ENCODE measurements around the gene FLT4. TPM values are rescaled to one million over a fixed set of nuclear protein-coding genes. Genes with fewer than 3 reads are reported as not detected.

The FLT4 gene
- total RNA-seq, 1 donor from 2014 or later = 1.5 TPM

GRCh38 chr5:180643191-180643851 lies 6.1 kb downstream of the FLT4 start:
- DNase-seq (ENCODE audit: low read depth, low spot score) = no peak

GRCh38 chr5:180642779-180643178 lies 6.6 kb downstream of the FLT4 start:
- no peak for DNase-seq (ENCODE audit: low read depth, low spot score)

GRCh38 chr5:180642181-180642775 lies 7.1 kb downstream of the FLT4 start:
- DNase-seq (ENCODE audit: low read depth, low spot score) = no peak

GRCh38 chr5:180641566-180641900 lies 7.9 kb downstream of the FLT4 start:
- DNase-seq (ENCODE audit: low read depth, low spot score) = no peak

- no peak for DNase-seq (ENCODE audit: low read depth, low spot score)
These were observed 8.4 kb downstream of the FLT4 start for GRCh38 chr5:180640861-180641565.

GRCh38 chr5:180640611-180640860 lies 8.9 kb downstream of the FLT4 start:
- DNase-seq (ENCODE audit: low read depth, low spot score) = no peak

- no peak for DNase-seq (ENCODE audit: low read depth, low spot score)
These were observed 9.4 kb downstream of the FLT4 start for GRCh38 chr5:180639741-180640610.

- DNase-seq (ENCODE audit: low read depth, low spot score) = no peak
These were observed 10.1 kb downstream of the FLT4 start for GRCh38 chr5:180639287-180639686.

- no peak for DNase-seq (ENCODE audit: low read depth, low spot score)
These were observed 11.3 kb downstream of the FLT4 start for GRCh38 chr5:180637962-180638680.

GRCh38 chr5:180636403-180637075 lies 12.9 kb downstream of the FLT4 start:
- no peak for DNase-seq (ENCODE audit: low read depth, low spot score)

GRCh38 chr5:180636016-180636402 lies 13.4 kb downstream of the FLT4 start:
- DNase-seq (ENCODE audit: low read depth, low spot score) = no peak

- DNase-seq (ENCODE audit: low read depth, low spot score) = no peak
These were observed 15.9 kb downstream of the FLT4 start for GRCh38 chr5:180633283-180634177.

- DNase-seq (ENCODE audit: low read depth, low spot score) = no peak
These were observed 16.6 kb downstream of the FLT4 start for GRCh38 chr5:180632768-180633167.

- DNase-seq (ENCODE audit: low read depth, low spot score) = no peak
These were observed 17.6 kb downstream of the FLT4 start for GRCh38 chr5:180631549-180632383.

- DNase-seq (ENCODE audit: low read depth, low spot score) = no peak
These were observed 19.0 kb downstream of the FLT4 start for GRCh38 chr5:180630426-180630825.

- DNase-seq (ENCODE audit: low read depth, low spot score) = no peak
These were observed 19.5 kb downstream of the FLT4 start for GRCh38 chr5:180629831-180630382.

GRCh38 chr5:180628827-180629750 lies 20.3 kb downstream of the FLT4 start:
- no peak for DNase-seq (ENCODE audit: low read depth, low spot score)

- no peak for DNase-seq (ENCODE audit: low read depth, low spot score)
These were observed 21.2 kb downstream of the FLT4 start for GRCh38 chr5:180628211-180628610.
